Mucosa of descending colon (tissue), 3 donors: ENCODE results near the gene EFCAB6. TPM values are rescaled to one million over a fixed set of nuclear protein-coding genes. Genes with fewer than 3 reads are reported as not detected.

Experiments used
- ATAC-seq: fragments of 200-7000 bp; cut with Tn5 transposase; one replicate; pipeline ENCODE4 v1.9.1; 2020; ENCODE audit warnings: mild to moderate bottlenecking, moderate library complexity
- DNase-seq, 3 donors: peaks; one replicate each; pipeline ENCODE4 v3.0.0-alpha.2; 2020
- H3K36me3 ChIP-seq: fragments of 200-600 bp; one replicate; pipeline ENCODE4 v1.8.0; 2021; ENCODE audit warnings: low read depth, mild to moderate bottlenecking
- H3K4me1 ChIP-seq: fragments of 200-600 bp; one replicate; pipeline ENCODE4 v1.8.0; 2021; ENCODE audit warnings: low read depth, mild to moderate bottlenecking
- H3K4me3 ChIP-seq: fragments of 200-600 bp; one replicate; pipeline ENCODE4 v1.8.0; 2021; ENCODE audit warnings: mild to moderate bottlenecking
- H3K9me3 ChIP-seq: fragments of 200-600 bp; one replicate; pipeline ENCODE4 v1.8.0; 2021; ENCODE audit warnings: mild to moderate bottlenecking
- CTCF ChIP-seq: fragments of 200-600 bp; IDR thresholded peaks from one replicate; pipeline ENCODE4 v1.8.0; 2022; ENCODE audit warnings: antibody characterized with exemption, mild to moderate bottlenecking
- intact Hi-C, 2 donors: fragments of 100-400 bp; cut with DNase I in 1 of 2; cut with micrococcal nuclease in 1 of 2; formaldehyde crosslinking; loops; one replicate each; pipeline versions ENCODE4 v1.11.0 to v1.11.1; 2022; cut with DNase I, micrococcal nuclease
- total RNA-seq, 3 donors: library from RNA; stranded (reverse); fragmentation: NEBNext Ultra II Directional in 2 of 3; extraction: Animal tissue kit (Norgen Biotek cat#: 25700) in 2 of 3; gene quantifications; one replicate each; pipeline versions ENCODE4 v1.2.1 to v1.2.4, GENCODE V29; 2021 to 2023
- donor health status: DM: no; HTN: no; CAD: no; lungs with moderate emphysema.
- donor health status: DM: no; HTN: no; CAD: no.
- donor health status: DM: no; HTN: yes; CAD: no.

EFCAB6 gene
- total RNA-seq, 3 donors from 2014 or later, result 1.1 to 1.8 (median 1.7) TPM

GRCh38 chr22:43582394-43582793, 229.7 kb downstream of the EFCAB6 start:
- no peaks in the 10 kb centered on the region for H3K36me3 ChIP-seq
- DNase-seq (no peak), ATAC-seq (no peak)
- peaks cover 11% of the 10 kb centered on the region for H3K9me3 ChIP-seq
- H3K4me3 ChIP-seq, result no peak overlapping the region
- intact Hi-C loops, result no loop called here
- no peaks in the 10 kb centered on the region for H3K4me1 ChIP-seq
- no peak for TF ChIP-seq CTCF

GRCh38 chr22:43580271-43580750, 231.8 kb downstream of the EFCAB6 start:
- peaks cover 11% of the 10 kb centered on the region for H3K9me3 ChIP-seq
- no peak for TF ChIP-seq CTCF

GRCh38 chr22:43574738-43575137, 237.4 kb downstream of the EFCAB6 start:
- no peak for TF ChIP-seq CTCF
- Histone ChIP-seq H3K4me1 (no peaks in the 10 kb centered on the region), H3K4me3 (no peak overlapping the region), H3K9me3 (no peaks in the 10 kb centered on the region), H3K36me3 (no peaks in the 10 kb centered on the region)
- intact Hi-C loops, result no loop called here
- DNase-seq (no peak), ATAC-seq (no peak)

More at GRCh38 chr22:43580271-43580750, 231.8 kb downstream of the EFCAB6 start:
- H3K36me3 ChIP-seq, result no peaks in the 10 kb centered on the region
- H3K4me1 ChIP-seq, result no peaks in the 10 kb centered on the region
- ATAC-seq, result no peak
- no peak for DNase-seq
- no peak overlapping the region for H3K4me3 ChIP-seq
- intact Hi-C loops, result no loop called here

- Histone ChIP-seq H3K4me1 (no peaks in the 10 kb centered on the region), H3K4me3 (no peak overlapping the region), H3K9me3 (no peaks in the 10 kb centered on the region), H3K36me3 (no peaks in the 10 kb centered on the region)
- DNase-seq (no peak), ATAC-seq (no peak)
- intact Hi-C loops, result no loop called here
- no peak for TF ChIP-seq CTCF
Observed at GRCh38 chr22:43572710-43573109, 239.4 kb downstream of the EFCAB6 start.

- no peaks in the 10 kb centered on the region for H3K36me3 ChIP-seq
- H3K4me1 ChIP-seq, result no peaks in the 10 kb centered on the region
- intact Hi-C loops, result no loop called here
- no peak for TF ChIP-seq CTCF
- H3K4me3 ChIP-seq, result no peak overlapping the region
- no peaks in the 10 kb centered on the region for H3K9me3 ChIP-seq
- DNase-seq (no peak), ATAC-seq (no peak)
Observed at GRCh38 chr22:43571181-43571580, 240.9 kb downstream of the EFCAB6 start.

DNA sequence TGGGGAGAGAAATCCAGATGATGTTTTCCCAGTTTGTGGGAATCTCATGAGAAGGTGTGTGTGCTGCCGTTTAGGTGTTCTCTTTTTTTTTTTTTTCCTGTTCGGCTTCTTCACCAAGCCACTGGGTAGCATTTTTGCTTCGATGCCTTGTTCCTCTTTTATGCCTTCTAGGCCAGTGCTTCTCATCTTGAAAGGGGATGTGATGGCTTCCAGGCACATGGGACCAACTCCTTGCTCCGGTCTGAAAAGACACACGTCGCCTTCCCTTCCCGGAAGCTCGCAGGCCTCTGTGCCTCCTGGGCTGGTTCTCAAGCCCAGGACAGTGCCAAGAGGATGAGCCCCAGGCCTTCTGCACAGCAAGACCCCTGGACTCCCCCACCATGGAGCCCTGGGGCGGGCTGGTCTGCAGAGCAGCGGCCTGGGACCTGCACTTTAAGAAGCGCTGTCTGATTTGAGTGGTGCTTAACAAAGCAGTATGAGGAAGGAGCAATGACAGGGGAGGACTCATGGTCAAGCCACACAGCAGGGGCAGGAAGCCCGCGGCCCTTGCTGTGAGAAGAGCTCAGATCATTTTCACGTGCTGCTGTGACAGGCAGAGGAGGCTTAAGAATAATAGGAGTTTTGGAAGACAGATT, 241.5 kb downstream of the EFCAB6 start:
- ATAC-seq, result no peak
- Histone ChIP-seq H3K36me3 (no peaks in the 10 kb centered on the region), H3K4me1 (no peaks in the 10 kb centered on the region), H3K9me3 (no peaks in the 10 kb centered on the region), H3K4me3 (no peak overlapping the region)
- no peak for TF ChIP-seq CTCF
- intact Hi-C loops, result no loop called here
- DNase-seq, result no peak
